ENCODE measurements around the gene MOB2.

Gene MOB2

DNA sequence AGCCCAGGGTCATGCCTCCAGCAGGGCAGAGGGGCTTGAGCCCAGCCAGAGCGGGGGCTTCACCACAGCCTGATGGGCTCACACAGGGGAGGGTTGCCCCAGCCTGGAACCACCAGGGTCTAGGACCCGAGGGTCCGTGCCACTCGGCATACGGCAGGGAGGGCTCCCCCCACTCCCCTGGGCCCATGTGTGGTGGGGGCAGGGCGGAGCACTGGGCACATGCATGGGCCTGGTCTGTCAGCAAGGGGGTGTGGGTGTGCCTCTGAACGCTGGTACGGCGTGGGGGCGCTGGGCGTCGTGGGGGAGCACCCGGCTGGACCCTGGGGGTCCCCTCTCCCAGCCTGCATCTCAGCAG, 29.3 kb downstream of the MOB2 start:
- H3K4me1 ChIP-seq (ENCODE audit: low read length) = no peaks in the 10 kb centered on the region
- H3K9ac ChIP-seq (ENCODE audit: low read length) = no peak overlapping the region
- no peak for TF ChIP-seq EZH2phosphoT487 (IDR thresholded peaks at IDR 0.05; ENCODE audit: low read depth)
- TF ChIP-seq, protein P1, sequence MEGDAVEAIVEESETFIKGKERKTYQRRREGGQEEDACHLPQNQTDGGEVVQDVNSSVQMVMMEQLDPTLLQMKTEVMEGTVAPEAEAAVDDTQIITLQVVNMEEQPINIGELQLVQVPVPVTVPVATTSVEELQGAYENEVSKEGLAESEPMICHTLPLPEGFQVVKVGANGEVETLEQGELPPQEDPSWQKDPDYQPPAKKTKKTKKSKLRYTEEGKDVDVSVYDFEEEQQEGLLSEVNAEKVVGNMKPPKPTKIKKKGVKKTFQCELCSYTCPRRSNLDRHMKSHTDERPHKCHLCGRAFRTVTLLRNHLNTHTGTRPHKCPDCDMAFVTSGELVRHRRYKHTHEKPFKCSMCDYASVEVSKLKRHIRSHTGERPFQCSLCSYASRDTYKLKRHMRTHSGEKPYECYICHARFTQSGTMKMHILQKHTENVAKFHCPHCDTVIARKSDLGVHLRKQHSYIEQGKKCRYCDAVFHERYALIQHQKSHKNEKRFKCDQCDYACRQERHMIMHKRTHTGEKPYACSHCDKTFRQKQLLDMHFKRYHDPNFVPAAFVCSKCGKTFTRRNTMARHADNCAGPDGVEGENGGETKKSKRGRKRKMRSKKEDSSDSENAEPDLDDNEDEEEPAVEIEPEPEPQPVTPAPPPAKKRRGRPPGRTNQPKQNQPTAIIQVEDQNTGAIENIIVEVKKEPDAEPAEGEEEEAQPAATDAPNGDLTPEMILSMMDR (IDR thresholded peaks at IDR 0.05; ENCODE audit: low read depth, low read length) = no peak
- no peak overlapping the region for H3K4me2 ChIP-seq (ENCODE audit: low read length)
- no peak overlapping the region for H3K4me3 ChIP-seq (ENCODE audit: low read length)
- H3K36me3 ChIP-seq (replicated peaks; ENCODE audit: low read depth, low read length) = no peaks in the 10 kb centered on the region
- no peak overlapping the region for H2AFZ ChIP-seq (ENCODE audit: low read depth, low read length)
- H3K79me2 ChIP-seq (ENCODE audit: low read length) = no peaks in the 10 kb centered on the region
- no peaks in the 10 kb centered on the region for H3K9me3 ChIP-seq (ENCODE audit: insufficient read depth, low read length)
- no peaks in the 10 kb centered on the region for H3K27me3 ChIP-seq (ENCODE audit: low read depth, low read length)
- no peaks in the 10 kb centered on the region for H4K20me1 ChIP-seq (ENCODE audit: insufficient read depth, low read length)
- no peak overlapping the region for H3K27ac ChIP-seq (ENCODE audit: low read length)

DNA sequence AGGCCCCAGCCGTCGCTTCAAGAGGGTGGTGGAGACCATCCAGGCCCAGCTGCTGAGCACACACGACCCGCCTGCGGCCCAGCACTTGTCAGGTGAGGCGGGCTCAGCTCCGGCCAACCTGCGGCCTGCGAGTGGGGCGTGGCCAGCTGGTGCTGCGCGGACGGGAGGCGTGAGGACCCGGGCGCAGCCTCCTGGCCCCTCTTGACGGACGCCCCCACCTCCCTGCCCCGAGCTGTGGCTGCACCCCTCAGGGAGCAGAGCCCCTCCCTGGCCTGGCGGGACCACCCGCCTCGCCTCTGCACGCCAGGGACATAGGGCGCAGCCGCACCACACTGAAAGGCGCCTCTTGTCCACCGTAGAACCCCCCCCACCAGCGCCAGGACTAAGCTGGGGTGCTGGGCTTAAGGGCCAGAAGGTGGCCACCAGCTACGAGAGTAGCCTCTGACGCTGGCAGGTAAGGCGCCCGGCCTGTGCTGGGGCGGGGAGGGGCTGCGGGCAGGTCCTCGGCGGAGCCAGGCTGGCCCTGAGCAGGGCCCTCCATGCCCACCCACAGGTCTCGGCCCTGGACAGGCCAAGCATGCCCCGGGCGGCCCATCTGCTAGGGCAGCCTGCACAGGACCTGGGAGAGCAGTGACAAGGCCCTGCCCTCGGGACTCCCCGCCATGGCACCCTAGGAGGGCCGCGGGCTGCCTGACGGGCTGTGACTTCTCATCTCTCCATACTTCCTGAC, 29.8 kb downstream of the MOB2 start:
- TF ChIP-seq EZH2phosphoT487 (IDR thresholded peaks at IDR 0.05; ENCODE audit: low read depth) = no peak
- TF ChIP-seq, protein P1 (IDR thresholded peaks at IDR 0.05; ENCODE audit: low read depth, low read length) = no peak
- no peaks in the 10 kb centered on the region for H3K79me2 ChIP-seq (ENCODE audit: low read length)
- no peak overlapping the region for H3K9ac ChIP-seq (ENCODE audit: low read length)
- no peaks in the 10 kb centered on the region for H3K9me3 ChIP-seq (ENCODE audit: insufficient read depth, low read length)
- no peak overlapping the region for H2AFZ ChIP-seq (ENCODE audit: low read depth, low read length)
- no peak overlapping the region for H3K27ac ChIP-seq (ENCODE audit: low read length)
- H3K4me2 ChIP-seq (ENCODE audit: low read length) = no peak overlapping the region
- H3K4me1 ChIP-seq (ENCODE audit: low read length) = no peaks in the 10 kb centered on the region
- H3K4me3 ChIP-seq (ENCODE audit: low read length) = no peak overlapping the region
- no peaks in the 10 kb centered on the region for H3K27me3 ChIP-seq (ENCODE audit: low read depth, low read length)
- no peaks in the 10 kb centered on the region for H3K36me3 ChIP-seq (replicated peaks; ENCODE audit: low read depth, low read length)
- no peaks in the 10 kb centered on the region for H4K20me1 ChIP-seq (ENCODE audit: insufficient read depth, low read length)

DNA sequence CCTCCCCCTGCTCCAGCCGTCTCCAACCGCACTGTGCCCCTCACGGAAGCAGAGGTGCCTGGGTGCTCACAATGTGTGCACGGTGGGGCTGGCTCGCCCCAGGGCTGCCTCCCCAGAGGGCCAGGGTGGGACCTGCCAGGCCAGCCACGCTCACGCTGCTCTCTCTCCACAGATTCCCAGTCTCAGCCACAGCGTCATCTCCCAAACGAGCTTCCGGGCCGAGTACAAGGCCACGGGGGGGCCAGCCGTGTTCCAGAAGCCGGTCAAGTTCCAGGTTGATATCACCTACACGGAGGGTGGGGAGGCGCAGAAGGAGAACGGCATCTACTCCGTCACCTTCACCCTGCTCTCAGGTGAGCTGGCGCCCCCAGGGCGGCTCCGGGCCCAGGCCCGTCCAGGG, 30.4 kb downstream of the MOB2 start:
- no peak overlapping the region for H2AFZ ChIP-seq (ENCODE audit: low read depth, low read length)
- TF ChIP-seq, protein P1 (IDR thresholded peaks at IDR 0.05; ENCODE audit: low read depth, low read length) = no peak
- TF ChIP-seq EZH2phosphoT487 (IDR thresholded peaks at IDR 0.05; ENCODE audit: low read depth) = no peak
- H3K9ac ChIP-seq (ENCODE audit: low read length) = no peak overlapping the region
- H3K4me1 ChIP-seq (ENCODE audit: low read length) = no peaks in the 10 kb centered on the region
- H4K20me1 ChIP-seq (ENCODE audit: insufficient read depth, low read length) = no peaks in the 10 kb centered on the region
- H3K36me3 ChIP-seq (replicated peaks; ENCODE audit: low read depth, low read length) = no peaks in the 10 kb centered on the region
- no peak overlapping the region for H3K27ac ChIP-seq (ENCODE audit: low read length)
- H3K79me2 ChIP-seq (ENCODE audit: low read length) = no peaks in the 10 kb centered on the region
- H3K27me3 ChIP-seq (ENCODE audit: low read depth, low read length) = no peaks in the 10 kb centered on the region
- H3K9me3 ChIP-seq (ENCODE audit: insufficient read depth, low read length) = no peaks in the 10 kb centered on the region
- H3K4me2 ChIP-seq (ENCODE audit: low read length) = no peak overlapping the region
- no peak overlapping the region for H3K4me3 ChIP-seq (ENCODE audit: low read length)

DNA sequence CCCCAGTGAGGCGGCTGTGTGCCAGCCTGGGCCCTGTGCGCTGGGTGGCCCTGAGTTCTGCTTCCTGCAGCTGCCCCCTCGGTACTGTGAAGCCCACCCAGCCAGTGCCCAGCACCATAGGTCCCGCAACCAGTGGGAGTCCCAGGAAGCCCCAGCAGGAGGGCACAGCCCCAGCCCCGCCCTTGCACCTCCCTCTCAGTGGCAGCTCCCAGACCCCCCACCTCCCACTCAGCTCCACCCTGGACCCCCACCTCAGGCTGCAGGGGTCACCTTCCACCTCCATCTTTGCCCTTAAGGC, 30.9 kb downstream of the MOB2 start:
- TF ChIP-seq EZH2phosphoT487 (IDR thresholded peaks at IDR 0.05; ENCODE audit: low read depth) = no peak
- TF ChIP-seq, protein P1 (IDR thresholded peaks at IDR 0.05; ENCODE audit: low read depth, low read length) = no peak
- H3K4me1 ChIP-seq (ENCODE audit: low read length) = no peaks in the 10 kb centered on the region
- H3K27ac ChIP-seq (ENCODE audit: low read length) = no peak overlapping the region
- H3K9ac ChIP-seq (ENCODE audit: low read length) = no peak overlapping the region
- no peak overlapping the region for H3K4me3 ChIP-seq (ENCODE audit: low read length)
- no peaks in the 10 kb centered on the region for H3K79me2 ChIP-seq (ENCODE audit: low read length)
- H2AFZ ChIP-seq (ENCODE audit: low read depth, low read length) = no peak overlapping the region
- no peaks in the 10 kb centered on the region for H4K20me1 ChIP-seq (ENCODE audit: insufficient read depth, low read length)
- no peak overlapping the region for H3K4me2 ChIP-seq (ENCODE audit: low read length)
- no peaks in the 10 kb centered on the region for H3K36me3 ChIP-seq (replicated peaks; ENCODE audit: low read depth, low read length)
- no peaks in the 10 kb centered on the region for H3K9me3 ChIP-seq (ENCODE audit: insufficient read depth, low read length)
- H3K27me3 ChIP-seq (ENCODE audit: low read depth, low read length) = no peaks in the 10 kb centered on the region

Data from OCI-LY3 (cell line).